GM10248 (cell line): ENCODE data around the gene RRP12.
"Not testable (repeated sequence)": the region's sequence is repeated elsewhere in the genome, so short reads cannot be mapped to it uniquely, and the experiment has no call there.

ENCODE experiments used
- CTCF ChIA-PET: fragments of 300-600 bp; sonication (Branson Sonifier 250); formaldehyde crosslinking; extraction: SDS; loops from one replicate; lab custom pipeline; 2021; ENCODE audit warnings: antibody characterized with exemption; lab: Yijun Ruan, JAX
- POLR2A ChIA-PET: fragments of 350-650 bp; sonication (Branson Sonifier 250); formaldehyde crosslinking; extraction: SDS; loops from one replicate; lab custom pipeline; 2020; ENCODE audit warnings: antibody characterized with exemption; lab: Yijun Ruan, JAX
- DNase-seq: peaks from one replicate; pipeline ENCODE4 v3.0.0; 2012; ENCODE audit errors: extremely low spot score
- TF ChIP-seq, protein P1 (sequence below): IDR thresholded peaks from 2 replicates; pipeline ENCODE4 v1.5.1; 2012; ENCODE audit warnings: mild to moderate bottlenecking, low read depth; ENCODE audit errors: extremely low read depth, missing control alignments, control extremely low read depth

Gene RRP12

DNA sequence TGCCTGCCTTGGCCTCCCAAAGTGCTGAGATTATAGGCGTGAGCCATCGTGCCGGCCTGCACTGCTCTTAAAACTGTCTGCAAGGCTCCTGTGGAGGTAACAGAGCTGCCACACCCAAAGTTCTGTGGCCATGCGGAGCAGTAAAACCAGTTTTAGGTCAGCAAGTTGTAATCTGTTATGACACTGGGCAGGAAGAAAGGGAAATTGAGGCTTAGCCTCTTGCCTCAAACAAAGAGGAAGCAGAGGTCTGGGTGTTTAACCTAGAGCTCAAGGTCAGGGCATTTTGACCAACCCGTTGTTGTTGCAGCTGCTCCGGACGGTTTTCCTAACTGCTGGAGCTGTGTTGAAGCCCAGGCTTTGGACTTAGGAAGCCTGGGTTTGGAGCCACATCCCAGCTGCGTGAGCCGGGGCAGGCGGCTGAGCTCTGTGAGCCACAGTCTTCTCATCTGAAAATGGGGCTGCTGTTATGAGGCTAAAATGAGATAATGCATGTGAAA, 7.4 kb upstream of the RRP12 start:
- no peak for DNase-seq
- TF ChIP-seq, protein P1, sequence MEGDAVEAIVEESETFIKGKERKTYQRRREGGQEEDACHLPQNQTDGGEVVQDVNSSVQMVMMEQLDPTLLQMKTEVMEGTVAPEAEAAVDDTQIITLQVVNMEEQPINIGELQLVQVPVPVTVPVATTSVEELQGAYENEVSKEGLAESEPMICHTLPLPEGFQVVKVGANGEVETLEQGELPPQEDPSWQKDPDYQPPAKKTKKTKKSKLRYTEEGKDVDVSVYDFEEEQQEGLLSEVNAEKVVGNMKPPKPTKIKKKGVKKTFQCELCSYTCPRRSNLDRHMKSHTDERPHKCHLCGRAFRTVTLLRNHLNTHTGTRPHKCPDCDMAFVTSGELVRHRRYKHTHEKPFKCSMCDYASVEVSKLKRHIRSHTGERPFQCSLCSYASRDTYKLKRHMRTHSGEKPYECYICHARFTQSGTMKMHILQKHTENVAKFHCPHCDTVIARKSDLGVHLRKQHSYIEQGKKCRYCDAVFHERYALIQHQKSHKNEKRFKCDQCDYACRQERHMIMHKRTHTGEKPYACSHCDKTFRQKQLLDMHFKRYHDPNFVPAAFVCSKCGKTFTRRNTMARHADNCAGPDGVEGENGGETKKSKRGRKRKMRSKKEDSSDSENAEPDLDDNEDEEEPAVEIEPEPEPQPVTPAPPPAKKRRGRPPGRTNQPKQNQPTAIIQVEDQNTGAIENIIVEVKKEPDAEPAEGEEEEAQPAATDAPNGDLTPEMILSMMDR = no peak
- POLR2A ChIA-PET = no interaction called here
- CTCF ChIA-PET = interaction anchor here (0.6 to 5.0 kb wide), 11 partner anchors 9 to 1807 kb away, joined by 3 to 62 read pairs (median 5); partner anchors contain the start of gene UBTD1

DNA sequence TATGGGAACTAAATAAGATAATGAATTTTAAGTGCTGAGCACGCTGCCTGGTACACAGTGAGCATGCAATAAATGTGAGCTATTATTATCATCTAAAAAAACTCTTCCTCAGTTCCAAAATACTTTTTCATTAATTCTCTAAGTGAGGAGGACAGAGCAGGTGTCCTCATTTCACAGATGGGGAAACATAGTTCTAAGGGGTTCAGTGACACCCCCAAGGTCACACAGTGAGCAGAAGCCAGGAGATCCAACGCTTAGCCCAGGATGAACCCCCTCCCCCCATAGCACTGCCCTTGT, 6.8 kb upstream of the RRP12 start:
- TF ChIP-seq, protein P1 = no peak
- POLR2A ChIA-PET = no interaction called here
- CTCF ChIA-PET = interaction anchor here (0.9 to 5.0 kb wide), 7 partner anchors 13 to 145 kb away, joined by 3 to 62 read pairs (median 5); no protein-coding TSS in a partner anchor
- no peak for DNase-seq

DNA sequence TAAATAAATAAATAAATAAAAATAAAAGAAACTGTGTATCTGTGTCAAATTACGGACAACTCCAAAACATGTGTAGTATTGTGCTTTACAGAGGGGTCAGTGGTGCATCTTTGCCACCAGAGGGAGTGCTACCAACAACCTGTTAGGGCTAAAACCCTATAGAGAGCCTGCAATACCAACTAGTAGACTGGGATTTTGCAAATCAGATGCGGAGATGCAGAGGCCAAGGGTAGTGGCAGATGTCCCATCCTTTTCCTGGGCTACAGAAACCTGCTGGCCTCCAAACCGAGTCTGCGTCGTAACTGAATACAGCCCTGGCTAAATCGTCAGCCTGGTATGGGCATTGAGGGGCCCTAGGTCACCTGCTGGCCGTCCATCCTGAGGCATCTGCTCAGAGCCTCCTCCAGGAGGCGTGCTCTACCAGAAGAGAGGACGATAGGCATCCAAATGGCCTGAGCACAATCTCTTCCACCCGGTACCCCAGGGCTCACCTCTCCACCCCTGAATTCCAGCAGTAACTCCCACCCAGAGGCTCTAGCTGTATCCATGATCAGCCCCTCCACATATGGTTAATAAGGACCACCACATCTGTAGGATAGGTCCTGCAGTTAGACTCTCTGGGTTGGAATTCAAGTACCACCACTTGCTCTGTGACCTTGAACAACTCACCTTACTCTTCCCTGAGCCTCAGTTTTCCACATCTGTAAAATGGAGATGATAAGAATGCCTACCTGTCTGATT, 6.2 kb upstream of the RRP12 start:
- POLR2A ChIA-PET = no interaction called here
- TF ChIP-seq, protein P1 = peak; percentile 88
- DNase-seq = peak; percentile 80
- CTCF ChIA-PET = interaction anchor here (0.7 to 5.0 kb wide), 13 partner anchors 13 to 148 kb away, joined by 3 to 62 read pairs (median 3); no protein-coding TSS in a partner anchor

DNA sequence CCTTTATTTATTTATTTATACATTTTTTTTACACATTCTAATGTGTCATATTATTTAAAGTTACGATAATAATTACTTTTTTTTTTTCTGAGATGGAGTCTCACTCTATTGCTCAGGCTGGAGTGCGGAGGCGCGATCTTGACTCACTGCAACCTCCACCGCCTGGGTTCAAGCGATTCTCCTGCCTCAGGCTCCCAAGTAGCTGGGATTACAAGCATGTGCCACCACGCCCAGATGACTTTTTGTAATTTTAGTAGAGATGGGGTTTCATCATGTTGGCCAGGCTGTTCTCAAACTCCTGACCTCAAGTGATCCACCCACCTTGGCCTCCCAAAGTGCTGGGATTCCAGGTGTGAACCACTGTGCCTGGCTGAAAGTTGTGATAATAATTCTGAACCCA, 5.3 kb upstream of the RRP12 start:
- POLR2A ChIA-PET, DNase-seq: not testable (repeated sequence)
- CTCF ChIA-PET = interaction anchor here (0.6 to 5.0 kb wide), 10 partner anchors 14 to 149 kb away, joined by 3 to 62 read pairs (median 3); no protein-coding TSS in a partner anchor

DNA sequence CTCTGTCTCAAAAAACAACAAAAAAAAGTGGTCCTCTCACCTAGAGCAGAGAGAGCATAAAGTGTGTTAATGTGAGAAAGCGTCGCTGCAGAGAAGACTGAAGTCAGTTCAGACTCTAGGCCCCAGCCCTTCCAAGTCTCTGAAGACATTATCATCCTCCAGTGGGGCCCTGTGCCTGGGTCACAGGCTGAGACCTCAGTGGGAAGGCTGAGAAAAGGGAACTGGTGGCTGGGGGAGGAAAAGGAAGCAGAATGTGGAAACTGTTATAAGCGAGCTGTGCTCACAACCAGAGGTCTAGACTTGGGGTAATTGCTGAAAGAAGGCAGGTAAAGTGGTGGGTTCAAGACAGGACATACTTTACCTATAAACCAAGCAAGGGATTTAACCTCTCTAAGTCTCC, 4.9 kb upstream of the RRP12 start:
- TF ChIP-seq, protein P1 = no peak
- CTCF ChIA-PET = interaction anchor here (0.8 to 5.0 kb wide), 5 partner anchors 14 to 149 kb away, joined by 3 to 62 read pairs (median 3); no protein-coding TSS in a partner anchor
- POLR2A ChIA-PET = no interaction called here
- no peak for DNase-seq

DNA sequence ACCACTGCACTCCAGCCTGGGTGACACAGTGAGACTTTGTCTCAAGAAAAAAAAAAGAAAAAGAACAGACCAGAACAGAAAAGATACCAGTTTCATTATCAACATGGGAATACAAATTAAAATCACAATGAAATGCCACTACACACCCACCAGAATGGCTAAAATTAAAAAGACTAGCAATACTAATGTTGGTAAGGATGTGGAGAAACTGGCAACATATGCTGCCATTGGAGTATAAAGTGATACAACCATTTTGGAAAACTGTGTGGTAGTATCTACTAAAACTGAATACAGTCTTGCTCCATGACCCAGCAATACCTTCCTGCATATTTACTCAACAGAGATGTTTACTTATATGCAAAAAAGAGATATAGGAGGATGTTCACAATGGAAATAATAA, 2.9 kb upstream of the RRP12 start:
- no peak for DNase-seq
- POLR2A ChIA-PET = no interaction called here
- CTCF ChIA-PET = interaction anchor here (1.3 to 5.6 kb wide), 3 partner anchors 9 to 148 kb away, joined by 3 to 38 read pairs (median 3); no protein-coding TSS in a partner anchor
- TF ChIP-seq, protein P1 = no peak

DNA sequence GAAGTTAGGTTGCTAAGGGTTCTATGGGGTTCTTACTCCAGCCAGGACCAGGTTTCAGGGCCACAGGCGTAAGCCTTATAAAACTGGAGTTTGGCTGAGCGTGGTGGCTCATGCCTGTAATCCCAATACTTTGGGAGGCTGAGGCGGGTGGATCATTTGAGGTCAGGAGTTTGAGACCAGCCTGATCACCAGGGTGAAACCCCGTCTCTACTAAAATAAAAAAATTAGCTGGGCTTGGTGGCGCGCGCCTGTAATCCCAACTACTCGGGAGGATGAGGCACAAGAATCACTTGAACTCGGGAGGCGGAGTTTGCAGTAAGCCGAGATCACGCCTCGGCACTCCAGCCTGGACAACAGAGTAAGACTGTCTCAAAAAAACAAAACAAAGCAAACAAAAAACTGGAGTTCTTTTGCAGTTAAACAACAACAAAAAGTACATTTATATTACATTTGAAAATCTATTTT, 347 bp upstream of the RRP12 start:
- CTCF ChIA-PET = interaction anchor here (1.2 to 5.6 kb wide), 7 partner anchors 8 to 123 kb away, joined by 3 to 38 read pairs (median 6); no protein-coding TSS in a partner anchor
- TF ChIP-seq, protein P1 = no peak
- no peak for DNase-seq
- POLR2A ChIA-PET = interaction anchor here (0.5 to 1.5 kb wide), 6 partner anchors 10 to 103 kb away, joined by 3 to 9 read pairs (median 4); no protein-coding TSS in a partner anchor
